GM06990 (cell line): Measurements from ENCODE around the gene TMEM198.

Experiments used
- DNase-seq: peaks from one replicate; pipeline ENCODE4 v3.0.0-alpha.2; 2011; ENCODE audit not compliant: insufficient read length; ENCODE audit errors: extremely low read depth
- H3K27me3 ChIP-seq: replicated peaks from 2 replicates; pipeline ENCODE4 v1.6.0; 2011; ENCODE audit warnings: low read length; ENCODE audit not compliant: control insufficient read depth, insufficient read depth
- H3K36me3 ChIP-seq: 2 replicates; pipeline ENCODE4 v1.5.1; 2011; ENCODE audit warnings: low read length; ENCODE audit not compliant: control insufficient read depth, insufficient read depth
- H3K4me3 ChIP-seq: replicated peaks from 2 replicates; pipeline ENCODE4 v1.5.1; 2011; ENCODE audit warnings: low read depth, mild to moderate bottlenecking, control low read depth, low read length
- TF ChIP-seq, protein P1 (sequence below): IDR thresholded peaks from 2 replicates; pipeline ENCODE4 v1.5.1; 2011; ENCODE audit warnings: low read length, control low read depth, mild to moderate bottlenecking, inconsistent platforms; ENCODE audit not compliant: insufficient read depth, poor library complexity, severe bottlenecking

TMEM198 gene

GRCh38 chr2:219598308-219599078 lies 54.7 kb downstream of the TMEM198 start:
- TF ChIP-seq, protein P1, sequence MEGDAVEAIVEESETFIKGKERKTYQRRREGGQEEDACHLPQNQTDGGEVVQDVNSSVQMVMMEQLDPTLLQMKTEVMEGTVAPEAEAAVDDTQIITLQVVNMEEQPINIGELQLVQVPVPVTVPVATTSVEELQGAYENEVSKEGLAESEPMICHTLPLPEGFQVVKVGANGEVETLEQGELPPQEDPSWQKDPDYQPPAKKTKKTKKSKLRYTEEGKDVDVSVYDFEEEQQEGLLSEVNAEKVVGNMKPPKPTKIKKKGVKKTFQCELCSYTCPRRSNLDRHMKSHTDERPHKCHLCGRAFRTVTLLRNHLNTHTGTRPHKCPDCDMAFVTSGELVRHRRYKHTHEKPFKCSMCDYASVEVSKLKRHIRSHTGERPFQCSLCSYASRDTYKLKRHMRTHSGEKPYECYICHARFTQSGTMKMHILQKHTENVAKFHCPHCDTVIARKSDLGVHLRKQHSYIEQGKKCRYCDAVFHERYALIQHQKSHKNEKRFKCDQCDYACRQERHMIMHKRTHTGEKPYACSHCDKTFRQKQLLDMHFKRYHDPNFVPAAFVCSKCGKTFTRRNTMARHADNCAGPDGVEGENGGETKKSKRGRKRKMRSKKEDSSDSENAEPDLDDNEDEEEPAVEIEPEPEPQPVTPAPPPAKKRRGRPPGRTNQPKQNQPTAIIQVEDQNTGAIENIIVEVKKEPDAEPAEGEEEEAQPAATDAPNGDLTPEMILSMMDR = no peak
- no peak for DNase-seq
- Histone ChIP-seq H3K4me3 (peak overlapping the region; percentile 75), H3K27me3 (no peaks in the 10 kb centered on the region), H3K36me3 (peaks cover 8% of the 10 kb centered on the region)
